SK-N-SH (cell line): ENCODE measurements around the gene ECI1. TPM values are rescaled to one million over a fixed set of nuclear protein-coding genes. Genes with fewer than 3 reads are reported as not detected.

ENCODE experiments used
- CTCF ChIA-PET: fragments of 300-600, 350-600 bp; formaldehyde crosslinking; extraction: SDS; loops from one replicate; lab custom pipeline; 2021; lab: Yijun Ruan, JAX
- POLR2A ChIA-PET: fragments of 350-600 bp; sonication (Branson Sonifier 250); formaldehyde crosslinking; extraction: SDS; loops from one replicate; lab custom pipeline; 2020; ENCODE audit warnings: antibody characterized with exemption, inconsistent platforms; lab: Yijun Ruan, JAX
- DNase-seq: peaks from one replicate; pipeline ENCODE4 v3.0.0; 2012
- H2AFZ ChIP-seq: fragments of 200-600 bp; sonication (generic); 2 replicates; pipeline ENCODE4 v1.8.1; 2016; ENCODE audit warnings: antibody characterized with exemption, mild to moderate bottlenecking, low read depth
- H3F3A ChIP-seq: fragments of 200-600 bp; sonication (generic); replicated peaks from 2 replicates; pipeline ENCODE3; 2016; ENCODE audit warnings: antibody characterized with exemption, mild to moderate bottlenecking; ENCODE audit not compliant: insufficient read depth
- H3K27ac ChIP-seq, 2 experiments: fragments of 200-500 bp in 1 of 2; fragments of 200-600 bp in 1 of 2; sonication (Bioruptor generic) in 1 of 2; sonication (generic), shearing (Covaris generic) in 1 of 2; 2 replicates each; pipeline versions ENCODE4 v1.5.1 to v1.6.1; 2014 to 2016; ENCODE audit warnings: low read depth in 2 of 2, inconsistent platforms in 1 of 2, low read length in 1 of 2, mild to moderate bottlenecking in 1 of 2, mixed read lengths in 1 of 2
- H3K27me3 ChIP-seq: fragments of 200-600 bp; sonication (generic), shearing (Covaris generic); 2 replicates; pipeline ENCODE4 v1.6.1; 2016; ENCODE audit warnings: mixed run types; ENCODE audit not compliant: insufficient read depth
- H3K36me3 ChIP-seq, 2 experiments: fragments of 200-500 bp in 1 of 2; fragments of 200-600 bp in 1 of 2; sonication (Bioruptor generic) in 1 of 2; sonication (generic) in 1 of 2; replicated peaks in 1 of 2; 2 replicates each; pipeline versions ENCODE3 to v1.5.1; 2014 to 2016; ENCODE audit warnings: low read length in 1 of 2, mild to moderate bottlenecking in 1 of 2; ENCODE audit not compliant: insufficient read depth in 2 of 2, control insufficient read depth in 1 of 2
- H3K4me1 ChIP-seq, 2 experiments: fragments of 200-500 bp in 1 of 2; fragments of 200-600 bp in 1 of 2; sonication (Bioruptor generic) in 1 of 2; sonication (generic), shearing (Covaris generic) in 1 of 2; 2 replicates each; pipeline versions ENCODE4 v1.5.1 to v1.6.1; 2014 to 2016; ENCODE audit warnings: low read depth in 1 of 2, low read length in 1 of 2, mixed run types in 1 of 2; ENCODE audit not compliant: insufficient read depth in 2 of 2, control insufficient read depth in 1 of 2
- H3K4me2 ChIP-seq: fragments of 200-600 bp; sonication (generic), shearing (Covaris generic); 2 replicates; pipeline ENCODE4 v1.6.1; 2017; ENCODE audit warnings: mixed run types
- H3K4me3 ChIP-seq, 2 experiments: fragments of 200-500 bp in 1 of 2; fragments of 200-600 bp in 1 of 2; sonication (Bioruptor generic) in 1 of 2; sonication (generic), shearing (Covaris generic) in 1 of 2; 2 replicates each; pipeline versions ENCODE4 v1.5.1 to v1.8.1; 2014 to 2016; ENCODE audit warnings: low read depth in 2 of 2, inconsistent platforms in 1 of 2, low read length in 1 of 2, mild to moderate bottlenecking in 1 of 2, mixed read lengths in 1 of 2, moderate library complexity in 1 of 2
- H3K79me2 ChIP-seq: fragments of 200-600 bp; sonication (generic); 2 replicates; pipeline ENCODE4 v1.8.1; 2017; ENCODE audit warnings: mild to moderate bottlenecking; ENCODE audit not compliant: insufficient read depth
- H3K9ac ChIP-seq: fragments of 200-600 bp; sonication (generic); 2 replicates; pipeline ENCODE4 v1.6.1; 2017; ENCODE audit warnings: mixed run types
- H3K9me2 ChIP-seq: fragments of 200-600 bp; sonication (generic); 2 replicates; pipeline ENCODE4 v1.6.1; 2017; ENCODE audit warnings: mixed run types
- H3K9me3 ChIP-seq: fragments of 200-600 bp; sonication (generic); 2 replicates; pipeline ENCODE4 v1.6.1; 2017; ENCODE audit warnings: mixed run types, mild to moderate bottlenecking, moderate library complexity
- H4K20me1 ChIP-seq: fragments of 200-600 bp; sonication (generic); 2 replicates; pipeline ENCODE4 v1.6.1; 2017; ENCODE audit warnings: mild to moderate bottlenecking, mixed run types; ENCODE audit not compliant: insufficient read depth
- CHD2 ChIP-seq: fragments of 150-350 bp; IDR thresholded peaks from 2 replicates; pipeline ENCODE4 v1.6.1; 2018; ENCODE audit warnings: low read length; ENCODE audit not compliant: partially characterized antibody
- CTCF ChIP-seq: fragments of 200-600 bp; sonication (generic); IDR thresholded peaks from 2 replicates; pipeline ENCODE4 v1.6.1; 2017; ENCODE audit warnings: antibody characterized with exemption, mild to moderate bottlenecking, moderate library complexity
- EZH2phosphoT487 ChIP-seq: fragments of 200-600 bp; sonication (generic); IDR thresholded peaks from 2 replicates; pipeline ENCODE4 v1.6.1; 2017; ENCODE audit warnings: low read depth, mixed run types, mild to moderate bottlenecking, antibody characterized with exemption, moderate library complexity, borderline replicate concordance
- FOXJ3 ChIP-seq: sonication (generic); formaldehyde crosslinking; IDR thresholded peaks from 2 replicates; pipeline ENCODE4 v1.5.1; 2020; ENCODE audit warnings: mild to moderate bottlenecking, missing genetic modification reagents
- GATA2 ChIP-seq: sonication (generic); formaldehyde crosslinking; IDR thresholded peaks from 2 replicates; pipeline ENCODE4 v1.5.0; 2020; ENCODE audit warnings: mild to moderate bottlenecking, missing genetic modification reagents
- PBX3 ChIP-seq: IDR thresholded peaks from 2 replicates; pipeline ENCODE4; 2012
- POLR2AphosphoS5 ChIP-seq: IDR thresholded peaks from 2 replicates; pipeline ENCODE4 v1.6.1; 2012; ENCODE audit warnings: low read depth, low read length
- RCOR1 ChIP-seq: fragments of 150-350 bp; IDR thresholded peaks from 2 replicates; pipeline ENCODE4 v1.6.1; 2017; ENCODE audit warnings: antibody characterized with exemption, low read length
- SMC3 ChIP-seq: IDR thresholded peaks from 2 replicates; pipeline ENCODE4 v1.6.1; 2012; ENCODE audit warnings: low read depth, low read length, improper control_type of control experiment
- ZBTB33 ChIP-seq: IDR thresholded peaks from 2 replicates; pipeline ENCODE4 v1.4.0; 2012; ENCODE audit warnings: low read depth, borderline replicate concordance
- WGBS: methylation state at CpG from one replicate; pipeline ENCODE4 v1.1.6; 2017; ENCODE audit warnings: low lambda C conversion rate; 5-methylcytosine and 5-hydroxymethylcytosine counted together
- polyA plus RNA-seq, 3 experiments: library from polyadenylated mRNA; depleted of rRNA; stranded (reverse); fragments of >200 nt; gene quantifications; 2 replicates each; pipeline ENCODE4 v1.2.3, GENCODE V29; 2012
- TF ChIP-seq, protein P1 (sequence below): IDR thresholded peaks from 2 replicates; pipeline ENCODE4 v1.4.0; 2012; ENCODE audit warnings: low read depth

ECI1 gene
- polyA plus RNA-seq, 1 of the 3 experiments (the other 2 are of a cell fraction) = 61.8 TPM

- H3K79me2 ChIP-seq = no peaks in the 10 kb centered on the region
- no peak overlapping the region for H3K9ac ChIP-seq
- WGBS = 94% methylated on average over 28 of the region's 28 CpGs
- CTCF ChIA-PET = interaction anchor here (0.6 kb wide), 1 partner anchor 16 kb away, joined by 3 read pairs; the partner anchor contains the start of gene ECI1
- no peaks in the 10 kb centered on the region for H3K9me2 ChIP-seq
- no peak overlapping the region for H3K4me2 ChIP-seq
- H3K36me3 ChIP-seq = peaks cover 0 to 53% of the 10 kb centered on the region in 2 experiments
- H3K9me3 ChIP-seq = no peaks in the 10 kb centered on the region
- DNase-seq = peak; percentile 22
- no peak overlapping the region for H2AFZ ChIP-seq
- TF ChIP-seq CHD2 = no peak
- no peak overlapping the region for H3K27ac ChIP-seq
- H4K20me1 ChIP-seq = no peaks in the 10 kb centered on the region
- POLR2A ChIA-PET = interaction anchor here (0.5 kb wide), 1 partner anchor 16 kb away, joined by 3 read pairs; no protein-coding TSS in a partner anchor
- H3F3A ChIP-seq = peaks cover 6% of the 10 kb centered on the region
- H3K4me3 ChIP-seq = no peak overlapping the region
- H3K4me1 ChIP-seq = peaks cover 0 to 3% of the 10 kb centered on the region in 2 experiments; a peak in 1 of 4 replicates
- H3K27me3 ChIP-seq = no peaks in the 10 kb centered on the region
These were observed 16.1 kb downstream of the ECI1 start for GRCh38 chr16:2235234-2235651.

DNA sequence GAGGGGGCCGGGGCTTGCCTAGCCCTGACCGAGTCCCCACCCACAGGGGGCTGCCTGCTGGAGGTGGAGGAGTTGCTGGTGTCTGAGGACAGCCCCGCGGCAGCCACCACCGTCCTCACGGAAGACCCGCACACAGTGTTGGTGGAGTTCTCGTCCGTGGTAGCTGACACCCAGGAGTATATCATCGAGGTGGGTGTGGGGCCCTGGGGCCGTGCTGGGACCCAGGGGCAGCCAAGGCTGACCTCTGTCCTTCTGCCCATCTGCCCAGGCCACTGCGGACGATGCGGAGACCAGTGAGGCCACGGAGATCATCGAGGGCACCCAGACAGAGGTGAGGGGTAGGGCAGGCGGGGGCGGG is 16.6 kb downstream of the ECI1 start:
- no peaks in the 10 kb centered on the region for H3K9me3 ChIP-seq
- no peak overlapping the region for H3K4me3 ChIP-seq
- H3K9me2 ChIP-seq = no peaks in the 10 kb centered on the region
- no peaks in the 10 kb centered on the region for H3K79me2 ChIP-seq
- no peak overlapping the region for H2AFZ ChIP-seq
- H3K4me2 ChIP-seq = no peak overlapping the region
- POLR2A ChIA-PET = interaction anchor here (0.5 kb wide), 1 partner anchor 16 kb away, joined by 3 read pairs; no protein-coding TSS in a partner anchor
- H3K27me3 ChIP-seq = no peaks in the 10 kb centered on the region
- no peak overlapping the region for H3K27ac ChIP-seq
- peaks cover 0 to 3% of the 10 kb centered on the region in 2 experiments; a peak in 1 of 4 replicates for H3K4me1 ChIP-seq
- peaks cover 2% of the 10 kb centered on the region for H3F3A ChIP-seq
- peaks cover 0 to 56% of the 10 kb centered on the region in 2 experiments for H3K36me3 ChIP-seq
- no peak overlapping the region for H3K9ac ChIP-seq
- 95% methylated on average over 11 of the region's 18 CpGs for WGBS
- no peak for DNase-seq
- no peak for TF ChIP-seq POLR2AphosphoS5
- no peak for TF ChIP-seq EZH2phosphoT487
- TF ChIP-seq CTCF = no peak
- TF ChIP-seq SMC3 = no peak
- TF ChIP-seq RCOR1 = no peak
- no peak for TF ChIP-seq GATA2 (CRISPR knock-in tag)
- no peak for TF ChIP-seq FOXJ3 (CRISPR knock-in tag)
- TF ChIP-seq ZBTB33 = no peak
- TF ChIP-seq, protein P1, sequence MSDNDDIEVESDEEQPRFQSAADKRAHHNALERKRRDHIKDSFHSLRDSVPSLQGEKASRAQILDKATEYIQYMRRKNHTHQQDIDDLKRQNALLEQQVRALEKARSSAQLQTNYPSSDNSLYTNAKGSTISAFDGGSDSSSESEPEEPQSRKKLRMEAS = no peak
- TF ChIP-seq PBX3 = no peak
- CTCF ChIA-PET = no interaction called here
- no peaks in the 10 kb centered on the region for H4K20me1 ChIP-seq
